ENCODE measurements around the gene PNMA6A.
"Not testable (repeated sequence)": the region's sequence is repeated elsewhere in the genome, so short reads cannot be mapped to it uniquely, and the experiment has no call there.

PNMA6A gene

GRCh38 chrX:153071909-153072583 is at the start of gene PNMA6A:
PNMA6A (plus strand) TSS chrX:153072454; CDS start chrX:153073063, 609 bp downstream.
- in situ Hi-C loops (cut with MboI; ENCODE audit: low sequenced_read_pairs, unreplicated experiment), result not testable (repeated sequence)

GRCh38 chrX:153026501-153026900 is 45.8 kb upstream of the PNMA6A start:
- in situ Hi-C loops (cut with MboI; ENCODE audit: low sequenced_read_pairs, unreplicated experiment); DNase-seq (ENCODE audit: low spot score): not testable (repeated sequence)

More at GRCh38 chrX:153071909-153072583, at the start of gene PNMA6A:
- not testable (repeated sequence) for DNase-seq (ENCODE audit: low spot score)

GRCh38 chrX:153028487-153028886 is 43.8 kb upstream of the PNMA6A start:
- DNase-seq (ENCODE audit: low spot score); in situ Hi-C loops (cut with MboI; ENCODE audit: low sequenced_read_pairs, unreplicated experiment): not testable (repeated sequence)

- in situ Hi-C loops (cut with MboI; ENCODE audit: low sequenced_read_pairs, unreplicated experiment), result no loop called here
- no peak for TF ChIP-seq CTCF (IDR thresholded peaks at IDR 0.05; ENCODE audit: borderline replicate concordance, control extremely low read depth, extremely low read depth, insufficient read depth, missing control alignments)
- DNase-seq (ENCODE audit: low spot score), result no peak
These were observed 43.1 kb upstream of the PNMA6A start for GRCh38 chrX:153029162-153029561.

- TF ChIP-seq CTCF (IDR thresholded peaks at IDR 0.05; ENCODE audit: borderline replicate concordance, control extremely low read depth, extremely low read depth, insufficient read depth, missing control alignments), result no peak
- DNase-seq (ENCODE audit: low spot score), result no peak
- in situ Hi-C loops (cut with MboI; ENCODE audit: low sequenced_read_pairs, unreplicated experiment), result no loop called here
These were observed 42.4 kb upstream of the PNMA6A start for GRCh38 chrX:153029875-153030274.

- in situ Hi-C loops (cut with MboI; ENCODE audit: low sequenced_read_pairs, unreplicated experiment), result no loop called here
- no peak for TF ChIP-seq CTCF (IDR thresholded peaks at IDR 0.05; ENCODE audit: borderline replicate concordance, control extremely low read depth, extremely low read depth, insufficient read depth, missing control alignments)
These were observed 41.5 kb upstream of the PNMA6A start for GRCh38 chrX:153030801-153031200.

GRCh38 chrX:153032397-153033118 is 39.7 kb upstream of the PNMA6A start:
- TF ChIP-seq CTCF (IDR thresholded peaks at IDR 0.05; ENCODE audit: borderline replicate concordance, control extremely low read depth, extremely low read depth, insufficient read depth, missing control alignments), result peak; percentile 67
- DNase-seq (ENCODE audit: low spot score), result peak; percentile 88
- in situ Hi-C loops (cut with MboI; ENCODE audit: low sequenced_read_pairs, unreplicated experiment), result no loop called here

More at GRCh38 chrX:153030801-153031200, 41.5 kb upstream of the PNMA6A start:
- DNase-seq (ENCODE audit: low spot score), result no peak

- DNase-seq (ENCODE audit: low spot score), result no peak
- in situ Hi-C loops (cut with MboI; ENCODE audit: low sequenced_read_pairs, unreplicated experiment), result no loop called here
- TF ChIP-seq CTCF (IDR thresholded peaks at IDR 0.05; ENCODE audit: borderline replicate concordance, control extremely low read depth, extremely low read depth, insufficient read depth, missing control alignments), result no peak
These were observed 23.2 kb upstream of the PNMA6A start for GRCh38 chrX:153049093-153049492.
